Mucosa of rectum (tissue), 2 donors: ENCODE measurements around the gene SNX8.

ENCODE experiments used
- H3K27ac ChIP-seq, 2 donors: one replicate each; pipeline ENCODE4 v1.7.0; 2013; ENCODE audit warnings: inconsistent platforms in 2 of 2, low read depth in 2 of 2, low read length in 2 of 2
- H3K27me3 ChIP-seq, 2 donors: one replicate each; pipeline ENCODE4 v1.7.0; 2013; ENCODE audit warnings: low read length in 2 of 2; ENCODE audit not compliant: control insufficient read depth in 2 of 2, insufficient read depth in 2 of 2
- H3K36me3 ChIP-seq, 2 donors: one replicate each; pipeline ENCODE4 v1.7.0; 2013; ENCODE audit warnings: low read length in 2 of 2; ENCODE audit not compliant: control insufficient read depth in 2 of 2, insufficient read depth in 2 of 2
- H3K4me1 ChIP-seq, 2 donors: one replicate each; pipeline ENCODE4 v1.7.0; 2013; ENCODE audit warnings: low read length in 2 of 2, mild to moderate bottlenecking in 1 of 2; ENCODE audit not compliant: control insufficient read depth in 2 of 2, insufficient read depth in 2 of 2
- H3K4me3 ChIP-seq, 2 donors: one replicate each; pipeline ENCODE4 v1.7.0; 2013; ENCODE audit warnings: low read length in 2 of 2
- H3K9ac ChIP-seq, 2 donors: one replicate each; pipeline ENCODE4 v1.7.0; 2013; ENCODE audit warnings: low read length in 2 of 2, low read depth in 1 of 2, mild to moderate bottlenecking in 1 of 2
- H3K9me3 ChIP-seq, 2 donors: one replicate each; pipeline ENCODE4 v1.7.0; 2013; ENCODE audit warnings: low read length in 2 of 2; ENCODE audit not compliant: control insufficient read depth in 2 of 2
- donor health status: healthy.
- donor health status: Normal muscosa, but diverticular disease.

Gene SNX8

GRCh38 chr7:2314209-2314955 lies at the start of gene SNX8:
Gene SNX8, minus strand, starts transcription at chr7:2314441. Its CDS starts 20 bp downstream, at chr7:2314421.
- peak within 1 kb of the TSS; percentile 85 to 87 for H3K9ac ChIP-seq
- H3K9me3 ChIP-seq = no peaks in the 10 kb centered on the region
- H3K27me3 ChIP-seq = no peaks in the 10 kb centered on the region
- peaks cover 7% of the 10 kb centered on the region in 2 donors for H3K4me1 ChIP-seq
- H3K4me3 ChIP-seq = peak within 1 kb of the TSS; percentile 83 to 84
- peak within 1 kb of the TSS; percentile 92 for H3K27ac ChIP-seq
- H3K36me3 ChIP-seq = peaks cover 0 to 2% of the 10 kb centered on the region in 2 donors

GRCh38 chr7:2362385-2363088 lies 48.3 kb upstream of the SNX8 start:
- Histone ChIP-seq H3K4me1 (no peaks in the 10 kb centered on the region), H3K27me3 (no peaks in the 10 kb centered on the region), H3K9me3 (no peaks in the 10 kb centered on the region), H3K27ac (no peak overlapping the region), H3K36me3 (peaks cover 54 to 70% of the 10 kb centered on the region in 2 donors), H3K4me3 (no peak overlapping the region), H3K9ac (no peak overlapping the region)

- H3K27me3 ChIP-seq = no peaks in the 10 kb centered on the region
- H3K36me3 ChIP-seq = peaks cover 41 to 54% of the 10 kb centered on the region in 2 donors
- no peak overlapping the region for H3K27ac ChIP-seq
- H3K4me1 ChIP-seq = peaks cover 12 to 13% of the 10 kb centered on the region in 2 donors
- no peaks in the 10 kb centered on the region for H3K9me3 ChIP-seq
- no peak overlapping the region for H3K9ac ChIP-seq
- no peak overlapping the region for H3K4me3 ChIP-seq
Measured at GRCh38 chr7:2360796-2361195, 46.6 kb upstream of the SNX8 start.

- Histone ChIP-seq H3K27me3 (no peaks in the 10 kb centered on the region), H3K9ac (no peak overlapping the region), H3K4me3 (no peak overlapping the region), H3K36me3 (peaks cover 33 to 44% of the 10 kb centered on the region in 2 donors), H3K9me3 (no peaks in the 10 kb centered on the region), H3K4me1 (peaks cover 16% of the 10 kb centered on the region in 2 donors), H3K27ac (no peak overlapping the region)
Measured at GRCh38 chr7:2359610-2360009, 45.4 kb upstream of the SNX8 start.

GRCh38 chr7:2358968-2359527 lies 44.8 kb upstream of the SNX8 start:
- H3K36me3 ChIP-seq = peaks cover 27 to 39% of the 10 kb centered on the region in 2 donors
- no peaks in the 10 kb centered on the region for H3K27me3 ChIP-seq
- H3K4me1 ChIP-seq = peaks cover 16% of the 10 kb centered on the region in 2 donors
- no peak overlapping the region for H3K9ac ChIP-seq
- H3K4me3 ChIP-seq = no peak overlapping the region
- no peaks in the 10 kb centered on the region for H3K9me3 ChIP-seq
- no peak overlapping the region for H3K27ac ChIP-seq

- no peak overlapping the region for H3K9ac ChIP-seq
Measured at GRCh38 chr7:2357571-2357970, 43.3 kb upstream of the SNX8 start.

GRCh38 chr7:2357165-2357564 lies 42.9 kb upstream of the SNX8 start:
- no peak overlapping the region for H3K4me3 ChIP-seq
- H3K4me1 ChIP-seq = peaks cover 16 to 21% of the 10 kb centered on the region in 2 donors
- peaks cover 11 to 25% of the 10 kb centered on the region in 2 donors for H3K36me3 ChIP-seq
- H3K27me3 ChIP-seq = no peaks in the 10 kb centered on the region
- no peak overlapping the region for H3K27ac ChIP-seq
- H3K9me3 ChIP-seq = no peaks in the 10 kb centered on the region
- no peak overlapping the region for H3K9ac ChIP-seq

More at GRCh38 chr7:2357571-2357970, 43.3 kb upstream of the SNX8 start:
- H3K27me3 ChIP-seq = no peaks in the 10 kb centered on the region
- no peak overlapping the region for H3K4me3 ChIP-seq
- no peaks in the 10 kb centered on the region for H3K9me3 ChIP-seq
- H3K27ac ChIP-seq = no peak overlapping the region
- peaks cover 16 to 21% of the 10 kb centered on the region in 2 donors for H3K4me1 ChIP-seq
- H3K36me3 ChIP-seq = peaks cover 15 to 29% of the 10 kb centered on the region in 2 donors

- Histone ChIP-seq H3K9me3 (no peaks in the 10 kb centered on the region), H3K36me3 (peaks cover 4 to 15% of the 10 kb centered on the region in 2 donors), H3K27me3 (no peaks in the 10 kb centered on the region), H3K4me3 (peak overlapping the region; percentile 81 to 83), H3K9ac (peak overlapping the region; percentile 80 to 90), H3K4me1 (peaks cover 16 to 21% of the 10 kb centered on the region in 2 donors), H3K27ac (no peak overlapping the region)
Measured at GRCh38 chr7:2355705-2356008, 41.4 kb upstream of the SNX8 start.

GRCh38 chr7:2354939-2355704 lies 40.9 kb upstream of the SNX8 start:
- peaks cover 16 to 21% of the 10 kb centered on the region in 2 donors for H3K4me1 ChIP-seq
- H3K27ac ChIP-seq = peak overlapping the region in 1 of 2 donors; percentile 98
- H3K4me3 ChIP-seq = peak overlapping the region; percentile 81 to 83
- peak overlapping the region; percentile 80 to 90 for H3K9ac ChIP-seq
- H3K36me3 ChIP-seq = peaks cover 0 to 14% of the 10 kb centered on the region in 2 donors
- no peaks in the 10 kb centered on the region for H3K27me3 ChIP-seq
- no peaks in the 10 kb centered on the region for H3K9me3 ChIP-seq
